Astrocyte of the cerebellum (primary cell): Measurements from ENCODE around the gene UST.

Experiments used
- DNase-seq: peaks from one replicate; pipeline ENCODE4 v3.0.0-alpha.2; 2011; ENCODE audit warnings: low read depth
- H3K4me3 ChIP-seq: 2 replicates; pipeline ENCODE4 v1.5.1; 2011; ENCODE audit warnings: mild to moderate bottlenecking, low read depth, low read length, moderate library complexity
- in situ Hi-C: cut with HindIII; loops from 2 replicates; pipeline ENCODE4 v1.10.0; 2017; ENCODE audit warnings: low sequenced_read_pairs
- TF ChIP-seq, protein P1 (sequence below): IDR thresholded peaks from 2 replicates; pipeline ENCODE4 v1.5.1; 2012; ENCODE audit warnings: low read length, low read depth, moderate library complexity, mild to moderate bottlenecking; ENCODE audit errors: missing control alignments

UST gene

DNA sequence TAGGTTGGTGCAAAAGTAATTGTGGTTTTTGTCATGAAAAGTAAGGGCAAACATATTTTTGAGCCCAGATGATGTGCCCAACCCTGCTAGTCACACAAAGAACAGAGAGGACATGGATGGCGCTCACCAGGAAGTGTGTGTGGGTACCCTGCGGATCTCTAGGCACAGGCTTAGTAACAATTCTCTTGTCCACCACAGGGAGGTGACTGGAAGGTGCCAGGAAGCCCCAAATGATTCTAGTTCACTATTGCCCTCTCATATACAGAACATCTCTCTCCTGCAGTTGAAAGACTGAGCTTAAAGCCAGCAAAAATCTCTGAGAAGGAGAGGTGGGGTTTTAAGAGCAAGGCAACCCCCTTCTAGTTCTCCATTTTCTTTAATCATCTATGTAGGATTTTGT, 298.6 kb downstream of the UST start:
- no peak overlapping the region for H3K4me3 ChIP-seq
- no peak for DNase-seq
- TF ChIP-seq, protein P1, sequence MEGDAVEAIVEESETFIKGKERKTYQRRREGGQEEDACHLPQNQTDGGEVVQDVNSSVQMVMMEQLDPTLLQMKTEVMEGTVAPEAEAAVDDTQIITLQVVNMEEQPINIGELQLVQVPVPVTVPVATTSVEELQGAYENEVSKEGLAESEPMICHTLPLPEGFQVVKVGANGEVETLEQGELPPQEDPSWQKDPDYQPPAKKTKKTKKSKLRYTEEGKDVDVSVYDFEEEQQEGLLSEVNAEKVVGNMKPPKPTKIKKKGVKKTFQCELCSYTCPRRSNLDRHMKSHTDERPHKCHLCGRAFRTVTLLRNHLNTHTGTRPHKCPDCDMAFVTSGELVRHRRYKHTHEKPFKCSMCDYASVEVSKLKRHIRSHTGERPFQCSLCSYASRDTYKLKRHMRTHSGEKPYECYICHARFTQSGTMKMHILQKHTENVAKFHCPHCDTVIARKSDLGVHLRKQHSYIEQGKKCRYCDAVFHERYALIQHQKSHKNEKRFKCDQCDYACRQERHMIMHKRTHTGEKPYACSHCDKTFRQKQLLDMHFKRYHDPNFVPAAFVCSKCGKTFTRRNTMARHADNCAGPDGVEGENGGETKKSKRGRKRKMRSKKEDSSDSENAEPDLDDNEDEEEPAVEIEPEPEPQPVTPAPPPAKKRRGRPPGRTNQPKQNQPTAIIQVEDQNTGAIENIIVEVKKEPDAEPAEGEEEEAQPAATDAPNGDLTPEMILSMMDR = no peak
- in situ Hi-C loops = loop anchor here (25.0 kb wide), 1 partner anchor 467 kb away; no protein-coding TSS in a partner anchor

DNA sequence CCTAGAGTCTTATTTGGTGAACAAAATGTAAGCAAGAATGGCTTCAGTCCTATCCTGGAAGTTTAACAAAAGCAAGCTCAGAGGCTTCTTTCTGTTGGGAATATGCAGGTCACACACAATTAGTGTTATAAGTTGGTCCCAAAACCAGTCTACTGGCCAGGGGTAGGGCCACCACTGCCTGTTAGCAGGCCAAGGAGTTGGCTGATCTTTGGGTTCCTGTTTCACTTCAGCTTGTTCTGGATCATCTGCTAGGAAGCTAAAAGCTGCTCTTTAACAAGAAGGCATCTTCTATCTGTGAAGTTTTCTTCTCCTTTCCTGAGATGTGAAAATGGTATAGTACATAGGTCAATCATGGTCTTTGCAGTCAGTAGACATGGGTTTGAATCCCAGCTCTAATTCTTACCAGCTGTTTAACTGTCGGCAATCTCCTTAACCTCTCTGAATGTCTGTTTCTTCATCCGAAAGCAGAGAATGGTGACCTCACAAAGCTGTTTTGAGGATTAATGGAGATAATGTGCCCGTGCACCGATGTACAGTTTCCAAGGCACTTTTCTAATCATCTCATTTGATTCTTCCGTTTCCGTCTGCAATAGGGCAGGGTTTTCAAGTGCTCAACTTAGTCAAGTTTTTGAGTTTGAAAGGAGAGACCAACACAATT, 299.5 kb downstream of the UST start:
- DNase-seq = no peak
- in situ Hi-C loops = loop anchor here (25.0 kb wide), 1 partner anchor 466 kb away; no protein-coding TSS in a partner anchor
- no peak overlapping the region for H3K4me3 ChIP-seq
- TF ChIP-seq, protein P1 = no peak

DNA sequence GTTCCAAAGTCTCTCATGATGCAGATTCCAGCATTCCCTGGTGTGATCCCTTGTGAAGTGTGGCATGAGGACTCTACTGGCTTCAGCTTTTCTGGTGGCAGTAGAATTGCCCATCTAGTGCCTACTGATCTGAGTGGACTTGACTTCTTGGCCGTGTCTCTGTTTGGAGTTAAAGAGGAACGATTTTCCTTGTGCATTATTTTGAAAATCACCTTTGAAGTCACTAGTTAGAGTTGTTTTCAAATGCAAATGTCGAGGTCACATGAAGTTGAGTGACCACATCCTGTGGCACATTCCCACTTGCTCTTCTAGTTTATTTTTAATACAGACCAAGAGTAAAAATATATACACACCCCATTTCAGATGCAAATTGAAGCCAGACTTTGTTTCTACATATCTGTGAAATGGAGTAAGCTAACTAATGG, 300.0 kb downstream of the UST start:
- H3K4me3 ChIP-seq = no peak overlapping the region
- DNase-seq = peak; percentile 58
- in situ Hi-C loops = loop anchor here (25.0 kb wide), 1 partner anchor 465 kb away; no protein-coding TSS in a partner anchor
- TF ChIP-seq, protein P1 = no peak

DNA sequence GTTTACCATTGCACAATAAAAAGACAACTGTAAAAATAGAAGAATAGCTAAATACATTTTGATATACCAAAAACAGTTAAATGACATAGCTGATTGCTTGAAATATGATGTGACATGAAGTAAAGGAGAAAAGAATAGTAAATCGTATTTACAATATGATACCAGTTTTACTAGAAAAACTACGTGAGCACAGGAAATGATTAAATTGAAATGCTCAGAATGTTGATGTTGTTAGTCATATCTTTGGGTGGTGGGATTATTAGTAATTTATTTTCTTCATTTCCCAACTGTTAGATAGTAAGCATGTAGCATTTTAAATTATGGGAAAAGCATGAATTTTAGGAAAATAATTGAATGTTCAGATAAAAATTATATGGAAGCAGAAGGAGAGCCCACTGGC, 302.4 kb downstream of the UST start:
- TF ChIP-seq, protein P1 = no peak
- H3K4me3 ChIP-seq = no peak overlapping the region
- in situ Hi-C loops = loop anchor here (25.0 kb wide), 1 partner anchor 463 kb away; no protein-coding TSS in a partner anchor
- DNase-seq = no peak

DNA sequence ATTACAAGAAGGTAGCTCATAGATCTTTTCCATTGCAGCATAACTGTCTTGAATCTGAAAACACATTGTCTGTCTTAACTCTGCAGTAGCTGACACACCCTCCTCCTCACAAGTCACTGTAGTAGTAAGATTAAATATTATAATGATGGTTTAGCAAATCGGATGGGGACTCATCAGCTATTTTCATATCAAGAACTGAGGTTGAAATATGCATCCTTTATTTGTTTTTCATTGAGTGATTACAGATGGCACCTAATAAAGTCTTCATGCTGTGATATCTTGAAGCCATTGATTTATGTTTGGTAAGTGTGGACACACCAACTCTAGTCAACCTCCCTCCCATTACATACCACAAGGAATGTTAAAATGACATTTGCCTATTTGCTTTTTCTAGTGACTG, 303.3 kb downstream of the UST start:
- TF ChIP-seq, protein P1 = no peak
- DNase-seq = no peak
- in situ Hi-C loops = no loop called here
- no peak overlapping the region for H3K4me3 ChIP-seq

DNA sequence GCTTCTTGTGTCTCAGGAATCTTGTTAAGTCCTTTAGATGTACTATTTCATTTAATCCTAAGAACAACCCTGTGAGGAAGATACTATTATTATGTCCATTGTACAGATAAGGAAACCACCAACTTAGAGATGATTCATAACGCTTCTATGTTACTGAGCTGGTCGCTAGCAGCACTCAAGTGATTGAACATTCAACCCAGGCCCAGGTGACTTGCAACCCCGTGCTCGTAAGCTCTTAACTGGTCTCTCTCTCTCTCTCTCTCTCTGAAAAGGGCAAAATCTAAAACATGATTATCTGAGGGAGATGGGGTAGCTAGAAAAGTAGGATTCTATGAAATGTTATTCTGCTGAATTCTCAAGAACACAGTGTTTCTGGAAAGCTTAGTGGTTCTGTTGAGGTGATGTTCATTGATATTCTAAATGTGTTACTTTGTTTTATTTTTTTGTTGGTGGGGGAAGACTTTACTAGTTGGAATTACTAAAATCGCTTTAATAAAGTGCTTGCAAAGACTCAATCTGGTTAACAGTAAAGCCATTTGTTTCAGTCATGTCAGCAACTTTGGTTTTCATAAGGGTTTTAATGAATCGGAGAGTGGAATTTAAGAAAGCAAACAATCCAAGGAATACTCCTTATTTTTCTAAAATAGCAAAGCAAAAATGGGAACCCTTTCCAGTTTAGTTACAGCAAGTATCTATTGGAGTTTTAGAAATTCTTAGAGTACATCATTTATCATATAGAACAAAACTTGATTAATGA, 305.7 kb downstream of the UST start:
- no peak overlapping the region for H3K4me3 ChIP-seq
- TF ChIP-seq, protein P1 = no peak
- DNase-seq = no peak
- in situ Hi-C loops = no loop called here
